HEK293 (cell line): ENCODE measurements around the gene COL9A1.

Experiments used
- CTCF ChIA-PET: fragments of 350-600 bp; formaldehyde crosslinking; extraction: SDS; loops from one replicate; lab custom pipeline; 2021; ENCODE audit warnings: antibody characterized with exemption; lab: Yijun Ruan, JAX
- POLR2A ChIA-PET: fragments of 300-600 bp; formaldehyde crosslinking; extraction: SDS; loops from one replicate; lab custom pipeline; 2020; ENCODE audit warnings: antibody characterized with exemption, inconsistent platforms; lab: Yijun Ruan, JAX
- H3K27ac ChIP-seq: fragments of 200-500 bp; sonication (Bioruptor generic); 2 replicates; pipeline ENCODE4 v1.5.1; 2014; ENCODE audit warnings: low read depth, low read length, control low read depth, inconsistent platforms; ENCODE audit errors: extremely low read depth
- H3K36me3 ChIP-seq, 2 experiments: fragments of 200-500 bp in 1 of 2; sonication (Bioruptor generic) in 1 of 2; 1 replicate in 1 of 2; 2 replicates in 1 of 2; pipeline ENCODE4 v1.5.1; 2014 to 2017; ENCODE audit warnings: inconsistent platforms in 2 of 2, low read length in 2 of 2; ENCODE audit not compliant: control insufficient read depth in 2 of 2, insufficient read depth in 1 of 2
- H3K4me1 ChIP-seq: fragments of 200-500 bp; sonication (Bioruptor generic); 2 replicates; pipeline ENCODE4 v1.5.1; 2014; ENCODE audit warnings: mild to moderate bottlenecking, low read length, inconsistent platforms; ENCODE audit not compliant: control insufficient read depth, insufficient read depth
- H3K4me3 ChIP-seq: 2 replicates; pipeline ENCODE4 v1.5.1; 2011; ENCODE audit warnings: low read depth, mild to moderate bottlenecking, control low read depth, low read length, moderate library complexity
- H3K9me3 ChIP-seq: fragments of 200-500 bp; sonication (Bioruptor generic); 2 replicates; pipeline ENCODE4 v1.5.1; 2014; ENCODE audit warnings: low read depth, low read length, inconsistent platforms; ENCODE audit not compliant: control insufficient read depth, insufficient read depth
- PRDM1 ChIP-seq: fragments of 450-650 bp; formaldehyde crosslinking; IDR thresholded peaks from 2 replicates; pipeline ENCODE4; 2016; ENCODE audit warnings: missing biosample characterization, missing genetic modification characterization
- ZBTB48 ChIP-seq: fragments of 450-650 bp; formaldehyde crosslinking; IDR thresholded peaks from 2 replicates; pipeline ENCODE4 v1.5.1; 2016; ENCODE audit warnings: missing biosample characterization, missing genetic modification characterization
- ZNF10 ChIP-seq: fragments of 450-650 bp; formaldehyde crosslinking; IDR thresholded peaks from 2 replicates; pipeline ENCODE4 v1.5.1; 2017; ENCODE audit warnings: missing biosample characterization, missing genetic modification characterization
- ZNF221 ChIP-seq: fragments of 450-650 bp; formaldehyde crosslinking; IDR thresholded peaks from 2 replicates; pipeline ENCODE4 v1.5.1; 2017; ENCODE audit warnings: missing biosample characterization, missing genetic modification characterization, borderline replicate concordance
- ZNF341 ChIP-seq: fragments of 450-650 bp; formaldehyde crosslinking; IDR thresholded peaks from 2 replicates; pipeline ENCODE4; 2016; ENCODE audit warnings: low read depth, missing biosample characterization, missing genetic modification characterization
- ZNF426 ChIP-seq: fragments of 450-650 bp; formaldehyde crosslinking; IDR thresholded peaks from 2 replicates; pipeline ENCODE4 v1.5.1; 2017; ENCODE audit warnings: missing biosample characterization, missing genetic modification characterization, mild to moderate bottlenecking, inconsistent platforms, moderate library complexity
- ZNF521 ChIP-seq: fragments of 450-650 bp; formaldehyde crosslinking; IDR thresholded peaks from 2 replicates; pipeline ENCODE4 v1.5.1; 2017; ENCODE audit warnings: missing biosample characterization, mild to moderate bottlenecking, missing genetic modification characterization
- ZNF571 ChIP-seq: fragments of 450-650 bp; formaldehyde crosslinking; IDR thresholded peaks from 2 replicates; pipeline ENCODE4 v1.5.0; 2017; ENCODE audit warnings: missing biosample characterization, missing genetic modification characterization
- ZNF600 ChIP-seq: fragments of 450-650 bp; formaldehyde crosslinking; IDR thresholded peaks from 2 replicates; pipeline ENCODE4 v1.5.1; 2016; ENCODE audit warnings: missing biosample characterization, missing genetic modification characterization
- ZNF623 ChIP-seq: fragments of 450-650 bp; formaldehyde crosslinking; IDR thresholded peaks from 2 replicates; pipeline ENCODE4 v1.5.1; 2016; ENCODE audit warnings: missing biosample characterization, missing genetic modification characterization
- ZNF654 ChIP-seq: fragments of 450-650 bp; formaldehyde crosslinking; IDR thresholded peaks from 2 replicates; pipeline ENCODE4 v1.5.1; 2016; ENCODE audit warnings: low read depth, missing biosample characterization, missing genetic modification characterization
- ZNF792 ChIP-seq: fragments of 450-650 bp; formaldehyde crosslinking; IDR thresholded peaks from 2 replicates; pipeline ENCODE4 v1.5.1; 2016; ENCODE audit warnings: missing biosample characterization, missing genetic modification characterization
- ZSCAN16 ChIP-seq: fragments of 450-650 bp; formaldehyde crosslinking; IDR thresholded peaks from 2 replicates; pipeline ENCODE4 v1.5.1; 2016; ENCODE audit warnings: missing biosample characterization, missing genetic modification characterization
- TF ChIP-seq, protein P1 (sequence below): fragments of 450-650 bp; formaldehyde crosslinking; IDR thresholded peaks from 2 replicates; pipeline ENCODE4 v1.5.1; 2016; ENCODE audit warnings: missing biosample characterization, missing genetic modification characterization
- TF ChIP-seq, protein P2 (sequence below): fragments of 450-650 bp; formaldehyde crosslinking; IDR thresholded peaks from 2 replicates; pipeline ENCODE4 v1.5.1; 2017; ENCODE audit warnings: missing biosample characterization, missing genetic modification characterization
- TF ChIP-seq, protein P3 (sequence below): fragments of 450-650 bp; formaldehyde crosslinking; IDR thresholded peaks from 2 replicates; pipeline ENCODE4 v1.5.1; 2017; ENCODE audit warnings: missing biosample characterization, missing genetic modification characterization
- TF ChIP-seq, protein P4 (sequence below): fragments of 450-650 bp; formaldehyde crosslinking; IDR thresholded peaks from 2 replicates; pipeline ENCODE4 v1.5.1; 2016; ENCODE audit warnings: missing biosample characterization, missing genetic modification characterization

The COL9A1 gene

DNA sequence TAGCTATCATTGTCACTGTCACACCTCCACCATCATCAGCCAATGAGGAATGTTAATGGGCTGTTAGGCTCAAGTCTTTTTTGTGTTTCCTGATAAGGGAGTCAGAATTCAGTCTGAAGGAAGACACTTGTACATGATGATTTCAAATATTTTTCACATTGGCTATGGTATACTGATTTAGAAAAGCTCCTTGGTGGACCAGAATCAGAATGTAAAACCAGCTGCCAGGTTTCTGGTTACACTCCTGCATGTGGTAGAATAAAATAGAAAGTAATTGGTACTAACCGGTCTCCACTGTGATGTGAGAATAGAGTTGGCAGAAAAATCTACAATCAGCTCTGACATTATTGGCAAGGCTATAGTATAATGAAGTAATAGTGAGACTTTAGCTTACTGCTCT, 10.7 kb downstream of the COL9A1 start (continued):
- TF ChIP-seq, protein P1, sequence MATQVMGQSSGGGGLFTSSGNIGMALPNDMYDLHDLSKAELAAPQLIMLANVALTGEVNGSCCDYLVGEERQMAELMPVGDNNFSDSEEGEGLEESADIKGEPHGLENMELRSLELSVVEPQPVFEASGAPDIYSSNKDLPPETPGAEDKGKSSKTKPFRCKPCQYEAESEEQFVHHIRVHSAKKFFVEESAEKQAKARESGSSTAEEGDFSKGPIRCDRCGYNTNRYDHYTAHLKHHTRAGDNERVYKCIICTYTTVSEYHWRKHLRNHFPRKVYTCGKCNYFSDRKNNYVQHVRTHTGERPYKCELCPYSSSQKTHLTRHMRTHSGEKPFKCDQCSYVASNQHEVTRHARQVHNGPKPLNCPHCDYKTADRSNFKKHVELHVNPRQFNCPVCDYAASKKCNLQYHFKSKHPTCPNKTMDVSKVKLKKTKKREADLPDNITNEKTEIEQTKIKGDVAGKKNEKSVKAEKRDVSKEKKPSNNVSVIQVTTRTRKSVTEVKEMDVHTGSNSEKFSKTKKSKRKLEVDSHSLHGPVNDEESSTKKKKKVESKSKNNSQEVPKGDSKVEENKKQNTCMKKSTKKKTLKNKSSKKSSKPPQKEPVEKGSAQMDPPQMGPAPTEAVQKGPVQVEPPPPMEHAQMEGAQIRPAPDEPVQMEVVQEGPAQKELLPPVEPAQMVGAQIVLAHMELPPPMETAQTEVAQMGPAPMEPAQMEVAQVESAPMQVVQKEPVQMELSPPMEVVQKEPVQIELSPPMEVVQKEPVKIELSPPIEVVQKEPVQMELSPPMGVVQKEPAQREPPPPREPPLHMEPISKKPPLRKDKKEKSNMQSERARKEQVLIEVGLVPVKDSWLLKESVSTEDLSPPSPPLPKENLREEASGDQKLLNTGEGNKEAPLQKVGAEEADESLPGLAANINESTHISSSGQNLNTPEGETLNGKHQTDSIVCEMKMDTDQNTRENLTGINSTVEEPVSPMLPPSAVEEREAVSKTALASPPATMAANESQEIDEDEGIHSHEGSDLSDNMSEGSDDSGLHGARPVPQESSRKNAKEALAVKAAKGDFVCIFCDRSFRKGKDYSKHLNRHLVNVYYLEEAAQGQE: no peak
- TF ChIP-seq ZNF600 (tag by site-specific recombination) (no peak), ZNF623 (tag by site-specific recombination) (no peak), ZSCAN16 (tag by site-specific recombination) (no peak), ZNF426 (no peak), ZBTB48 (no peak), ZNF654 (tag by site-specific recombination) (no peak), ZNF792 (tag by site-specific recombination) (no peak), ZNF521 (tag by site-specific recombination) (no peak), ZNF10 (tag by site-specific recombination) (no peak), ZNF341 (tag by site-specific recombination) (no peak)
- TF ChIP-seq, protein P2, sequence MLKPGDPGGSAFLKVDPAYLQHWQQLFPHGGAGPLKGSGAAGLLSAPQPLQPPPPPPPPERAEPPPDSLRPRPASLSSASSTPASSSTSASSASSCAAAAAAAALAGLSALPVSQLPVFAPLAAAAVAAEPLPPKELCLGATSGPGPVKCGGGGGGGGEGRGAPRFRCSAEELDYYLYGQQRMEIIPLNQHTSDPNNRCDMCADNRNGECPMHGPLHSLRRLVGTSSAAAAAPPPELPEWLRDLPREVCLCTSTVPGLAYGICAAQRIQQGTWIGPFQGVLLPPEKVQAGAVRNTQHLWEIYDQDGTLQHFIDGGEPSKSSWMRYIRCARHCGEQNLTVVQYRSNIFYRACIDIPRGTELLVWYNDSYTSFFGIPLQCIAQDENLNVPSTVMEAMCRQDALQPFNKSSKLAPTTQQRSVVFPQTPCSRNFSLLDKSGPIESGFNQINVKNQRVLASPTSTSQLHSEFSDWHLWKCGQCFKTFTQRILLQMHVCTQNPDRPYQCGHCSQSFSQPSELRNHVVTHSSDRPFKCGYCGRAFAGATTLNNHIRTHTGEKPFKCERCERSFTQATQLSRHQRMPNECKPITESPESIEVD (tag by site-specific recombination): no peak
- TF ChIP-seq, protein P3, sequence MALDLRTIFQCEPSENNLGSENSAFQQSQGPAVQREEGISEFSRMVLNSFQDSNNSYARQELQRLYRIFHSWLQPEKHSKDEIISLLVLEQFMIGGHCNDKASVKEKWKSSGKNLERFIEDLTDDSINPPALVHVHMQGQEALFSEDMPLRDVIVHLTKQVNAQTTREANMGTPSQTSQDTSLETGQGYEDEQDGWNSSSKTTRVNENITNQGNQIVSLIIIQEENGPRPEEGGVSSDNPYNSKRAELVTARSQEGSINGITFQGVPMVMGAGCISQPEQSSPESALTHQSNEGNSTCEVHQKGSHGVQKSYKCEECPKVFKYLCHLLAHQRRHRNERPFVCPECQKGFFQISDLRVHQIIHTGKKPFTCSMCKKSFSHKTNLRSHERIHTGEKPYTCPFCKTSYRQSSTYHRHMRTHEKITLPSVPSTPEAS (tag by site-specific recombination): no peak

DNA sequence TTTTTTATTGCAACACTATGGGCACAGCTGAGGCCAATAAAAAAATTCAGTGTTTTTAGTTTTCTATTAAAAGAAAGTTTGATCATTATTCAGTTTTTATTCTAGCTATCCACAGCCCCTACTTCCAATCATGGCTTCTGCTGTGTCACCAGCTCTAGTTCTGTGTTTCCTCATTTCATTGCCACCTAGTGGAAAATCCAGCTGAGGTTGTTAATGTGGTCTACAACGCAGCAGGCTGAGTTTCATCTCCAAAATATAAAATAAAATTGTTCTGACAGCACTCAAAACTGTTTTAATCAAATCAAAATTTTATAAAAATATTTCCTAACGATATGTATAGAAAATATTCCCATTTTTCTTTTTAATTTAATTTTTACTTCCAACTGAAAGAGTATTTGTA, 13.6 kb downstream of the COL9A1 start:
- Histone ChIP-seq H3K4me3 (no peak overlapping the region), H3K9me3 (no peaks in the 10 kb centered on the region), H3K27ac (no peak overlapping the region), H3K4me1 (no peaks in the 10 kb centered on the region), H3K36me3 (no peaks in the 10 kb centered on the region)
- TF ChIP-seq, protein P4, sequence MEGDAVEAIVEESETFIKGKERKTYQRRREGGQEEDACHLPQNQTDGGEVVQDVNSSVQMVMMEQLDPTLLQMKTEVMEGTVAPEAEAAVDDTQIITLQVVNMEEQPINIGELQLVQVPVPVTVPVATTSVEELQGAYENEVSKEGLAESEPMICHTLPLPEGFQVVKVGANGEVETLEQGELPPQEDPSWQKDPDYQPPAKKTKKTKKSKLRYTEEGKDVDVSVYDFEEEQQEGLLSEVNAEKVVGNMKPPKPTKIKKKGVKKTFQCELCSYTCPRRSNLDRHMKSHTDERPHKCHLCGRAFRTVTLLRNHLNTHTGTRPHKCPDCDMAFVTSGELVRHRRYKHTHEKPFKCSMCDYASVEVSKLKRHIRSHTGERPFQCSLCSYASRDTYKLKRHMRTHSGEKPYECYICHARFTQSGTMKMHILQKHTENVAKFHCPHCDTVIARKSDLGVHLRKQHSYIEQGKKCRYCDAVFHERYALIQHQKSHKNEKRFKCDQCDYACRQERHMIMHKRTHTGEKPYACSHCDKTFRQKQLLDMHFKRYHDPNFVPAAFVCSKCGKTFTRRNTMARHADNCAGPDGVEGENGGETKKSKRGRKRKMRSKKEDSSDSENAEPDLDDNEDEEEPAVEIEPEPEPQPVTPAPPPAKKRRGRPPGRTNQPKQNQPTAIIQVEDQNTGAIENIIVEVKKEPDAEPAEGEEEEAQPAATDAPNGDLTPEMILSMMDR (tag by site-specific recombination): 0 out of 2 replicates have a peak, but pooled peaks have one; percentile 20
- TF ChIP-seq PRDM1: no peak
- ChIA-PET POLR2A (no interaction called here), CTCF (interaction anchor here (0.5 to 2.2 kb wide), 8 partner anchors 9 to 1016 kb away, joined by 3 to 13 read pairs (median 4); no protein-coding TSS in a partner anchor)

DNA sequence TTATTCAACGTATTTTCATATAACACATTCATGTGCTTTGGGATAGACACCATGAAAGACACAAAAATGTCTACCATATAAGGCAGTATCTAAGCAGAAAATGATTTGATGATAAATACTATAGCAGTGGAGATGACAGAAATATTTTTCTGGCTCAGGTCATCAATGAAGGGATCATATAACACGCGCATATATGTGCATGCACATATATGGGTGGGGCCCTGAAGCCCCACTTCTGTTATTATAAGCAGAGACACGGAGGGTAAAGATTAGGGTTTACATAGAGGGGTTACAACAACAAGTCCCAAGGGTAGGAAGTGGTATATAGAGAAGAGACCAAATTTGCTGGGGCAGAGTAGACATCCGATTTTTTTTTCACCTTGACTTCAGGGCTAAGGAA, 16.0 kb downstream of the COL9A1 start:
- H3K36me3 ChIP-seq: no peaks in the 10 kb centered on the region
- TF ChIP-seq ZNF571 (tag by site-specific recombination): no peak
- TF ChIP-seq ZNF600 (tag by site-specific recombination): no peak
- TF ChIP-seq ZNF221 (tag by site-specific recombination): no peak
- TF ChIP-seq, all 188 proteins: peak for 0
- ChIA-PET CTCF (interaction anchor here (0.6 to 0.7 kb wide), 3 partner anchors 24 to 274 kb away, joined by 3 to 4 read pairs (median 3); no protein-coding TSS in a partner anchor), POLR2A (no interaction called here)
- H3K4me1 ChIP-seq: no peaks in the 10 kb centered on the region
- H3K4me3 ChIP-seq: no peak overlapping the region
- H3K9me3 ChIP-seq: no peaks in the 10 kb centered on the region
- H3K27ac ChIP-seq: no peak overlapping the region
